WERI-Rb-1 (cell line): ENCODE data around the gene MZB1.

ENCODE experiments used
- DNase-seq: peaks from one replicate; pipeline ENCODE4 v3.0.0-alpha.2; 2020
- H3K27ac ChIP-seq: fragments of 250-450 bp; sonication (Bioruptor Pico); 2 replicates; pipeline ENCODE4 v1.5.1; 2020; ENCODE audit warnings: mild to moderate bottlenecking, moderate library complexity
- H3K27me3 ChIP-seq: fragments of 250-450 bp; sonication (Bioruptor Pico); 2 replicates; pipeline ENCODE4 v1.5.1; 2021; ENCODE audit warnings: mild to moderate bottlenecking, low read depth, moderate library complexity; ENCODE audit not compliant: insufficient read depth, severe bottlenecking
- H3K36me3 ChIP-seq: fragments of 250-450 bp; sonication (Bioruptor Pico); 2 replicates; pipeline ENCODE4 v1.5.1; 2020; ENCODE audit warnings: mild to moderate bottlenecking, moderate library complexity
- H3K4me3 ChIP-seq: 2 replicates; pipeline ENCODE4 v1.5.1; 2011; ENCODE audit warnings: low read depth, mild to moderate bottlenecking, control low read depth, low read length
- H3K9me3 ChIP-seq: fragments of 250-450 bp; sonication (Bioruptor Pico); 2 replicates; pipeline ENCODE4 v1.5.1; 2021; ENCODE audit warnings: mild to moderate bottlenecking, moderate library complexity; ENCODE audit not compliant: severe bottlenecking
- TF ChIP-seq, protein P1 (sequence below): IDR thresholded peaks from 2 replicates; pipeline ENCODE4 v1.5.1; 2011; ENCODE audit warnings: low read depth, mild to moderate bottlenecking, control low read depth, inconsistent platforms, low read length

The MZB1 gene

DNA sequence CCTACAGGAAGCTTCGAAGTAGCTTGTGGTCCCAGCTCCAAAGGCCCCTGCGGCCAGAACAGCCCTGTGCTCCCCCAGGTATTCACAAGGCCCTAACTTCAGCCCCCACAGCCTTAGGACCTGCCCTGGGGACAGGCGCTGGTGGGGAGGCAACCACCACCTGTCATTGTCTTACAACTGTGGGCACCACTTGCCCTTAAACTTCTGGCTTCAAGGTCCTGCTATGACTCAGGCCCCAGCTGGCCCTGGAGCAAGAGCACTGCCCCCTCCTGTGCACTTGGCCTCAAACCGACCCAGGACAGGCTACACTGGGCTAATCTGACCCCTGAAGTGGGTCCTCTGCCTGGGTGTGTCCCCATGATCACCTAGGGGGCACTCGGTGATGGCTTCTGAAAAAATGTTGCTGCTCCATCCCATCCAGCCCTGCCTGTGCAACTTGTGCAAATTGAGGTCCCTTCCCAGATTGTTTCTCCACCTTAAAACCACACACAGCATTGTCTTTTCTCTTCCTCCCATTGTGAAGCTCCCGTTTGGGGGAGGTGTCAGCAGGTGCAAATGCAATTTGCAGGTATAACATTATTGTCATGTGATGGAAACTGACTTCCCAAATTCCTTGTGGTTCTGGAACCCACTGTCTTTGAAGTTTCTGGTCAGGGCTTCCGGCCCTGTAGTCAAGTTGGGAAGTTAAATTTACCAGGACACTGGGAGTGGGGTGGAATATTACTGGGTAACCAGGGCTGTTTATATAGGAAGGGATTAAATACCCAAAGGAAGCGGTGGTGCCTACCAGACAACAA lies 6.3 kb upstream of the MZB1 start:
- TF ChIP-seq, protein P1, sequence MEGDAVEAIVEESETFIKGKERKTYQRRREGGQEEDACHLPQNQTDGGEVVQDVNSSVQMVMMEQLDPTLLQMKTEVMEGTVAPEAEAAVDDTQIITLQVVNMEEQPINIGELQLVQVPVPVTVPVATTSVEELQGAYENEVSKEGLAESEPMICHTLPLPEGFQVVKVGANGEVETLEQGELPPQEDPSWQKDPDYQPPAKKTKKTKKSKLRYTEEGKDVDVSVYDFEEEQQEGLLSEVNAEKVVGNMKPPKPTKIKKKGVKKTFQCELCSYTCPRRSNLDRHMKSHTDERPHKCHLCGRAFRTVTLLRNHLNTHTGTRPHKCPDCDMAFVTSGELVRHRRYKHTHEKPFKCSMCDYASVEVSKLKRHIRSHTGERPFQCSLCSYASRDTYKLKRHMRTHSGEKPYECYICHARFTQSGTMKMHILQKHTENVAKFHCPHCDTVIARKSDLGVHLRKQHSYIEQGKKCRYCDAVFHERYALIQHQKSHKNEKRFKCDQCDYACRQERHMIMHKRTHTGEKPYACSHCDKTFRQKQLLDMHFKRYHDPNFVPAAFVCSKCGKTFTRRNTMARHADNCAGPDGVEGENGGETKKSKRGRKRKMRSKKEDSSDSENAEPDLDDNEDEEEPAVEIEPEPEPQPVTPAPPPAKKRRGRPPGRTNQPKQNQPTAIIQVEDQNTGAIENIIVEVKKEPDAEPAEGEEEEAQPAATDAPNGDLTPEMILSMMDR = no peak
- no peaks in the 10 kb centered on the region for H3K27me3 ChIP-seq
- H3K27ac ChIP-seq = no peak overlapping the region
- H3K36me3 ChIP-seq = no peaks in the 10 kb centered on the region
- DNase-seq = no peak
- peaks cover 5% of the 10 kb centered on the region for H3K9me3 ChIP-seq
- H3K4me3 ChIP-seq = no peak overlapping the region

DNA sequence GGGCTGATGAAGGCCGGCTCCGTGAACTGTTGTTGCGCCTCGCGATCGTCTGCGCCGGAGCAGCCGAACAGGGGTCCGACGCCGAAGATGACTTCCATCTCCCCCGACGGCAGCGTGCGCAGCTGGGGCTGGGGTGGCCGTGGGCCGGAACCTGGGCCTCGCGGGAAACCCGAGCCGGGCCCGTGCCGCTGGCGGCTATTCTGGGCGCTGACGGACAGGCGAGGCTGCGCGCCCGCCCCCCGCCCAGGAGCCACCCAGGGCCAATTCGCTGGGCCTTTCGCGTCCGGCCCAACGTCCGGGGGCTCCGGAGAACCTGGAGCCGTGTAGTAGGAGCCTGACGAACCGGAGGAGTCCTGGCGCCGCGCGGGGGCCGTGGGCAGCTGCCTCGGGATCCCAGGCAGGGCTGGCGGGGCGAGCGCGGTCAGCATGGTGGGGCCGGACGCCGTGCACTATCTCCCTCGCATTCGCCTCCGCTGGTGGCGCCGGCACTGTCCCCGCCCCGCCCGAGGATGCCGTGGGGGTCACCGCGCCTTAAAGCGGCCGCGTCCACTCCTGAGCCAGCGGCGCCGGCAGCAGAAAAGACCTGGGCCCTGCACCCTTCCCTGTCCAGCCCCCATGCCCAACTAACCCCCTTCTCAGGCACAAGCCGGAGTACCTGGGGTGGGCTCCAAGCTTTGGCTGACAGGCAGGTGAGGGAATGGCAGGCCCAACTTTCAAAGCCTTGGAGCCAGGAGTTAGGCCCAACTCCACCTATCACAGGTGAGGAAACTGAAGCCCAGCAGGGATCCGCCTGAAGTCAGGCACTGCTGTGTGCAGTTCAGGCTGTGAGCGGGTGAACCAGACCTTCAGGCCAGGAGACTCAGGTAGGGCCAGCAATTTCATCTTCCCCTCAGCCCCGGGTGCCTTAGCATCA lies 5.2 kb upstream of the MZB1 start, which contains the start of gene PROB1:
Gene PROB1 (minus strand): TSS at position 451 of the 913 bp plus-strand sequence. CDS start 23 bp downstream, at position 428.
- H3K9me3 ChIP-seq = peaks cover 5% of the 10 kb centered on the region
- DNase-seq = no peak
- H3K27ac ChIP-seq = no peak within 1 kb of the TSS
- H3K4me3 ChIP-seq = no peak within 1 kb of the TSS
- TF ChIP-seq, protein P1 = no peak
- no peaks in the 10 kb centered on the region for H3K27me3 ChIP-seq
- H3K36me3 ChIP-seq = no peaks in the 10 kb centered on the region

DNA sequence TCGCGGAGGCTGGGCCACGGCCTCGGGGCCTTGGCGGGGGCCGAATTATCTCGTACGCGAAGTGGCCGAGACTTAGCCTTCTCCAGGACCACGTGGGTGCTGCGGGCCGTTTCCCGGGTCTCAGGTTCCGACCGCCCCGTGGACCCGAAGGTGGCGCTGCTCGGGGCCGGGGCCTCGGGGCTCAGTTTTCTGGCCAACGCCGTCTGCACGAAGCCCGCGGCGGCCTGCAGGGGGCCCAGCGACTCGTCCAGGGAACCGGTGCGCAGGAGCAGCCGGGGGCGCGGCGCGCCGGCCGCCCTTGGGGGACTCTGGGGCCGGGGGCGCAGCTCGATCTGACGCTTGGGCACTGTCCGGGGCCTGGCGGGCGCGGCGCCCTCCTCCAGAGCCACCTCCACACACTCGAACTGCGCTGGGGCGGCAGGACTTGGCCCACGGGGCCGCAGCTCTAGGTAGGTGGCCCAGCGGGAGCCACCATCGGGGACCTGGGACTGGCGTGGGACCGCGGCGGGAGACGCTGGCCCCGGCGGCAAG lies 4.5 kb upstream of the MZB1 start:
- no peak for DNase-seq
- H3K9me3 ChIP-seq = peaks cover 5% of the 10 kb centered on the region
- no peaks in the 10 kb centered on the region for H3K36me3 ChIP-seq
- no peaks in the 10 kb centered on the region for H3K27me3 ChIP-seq
- TF ChIP-seq, protein P1 = no peak
- H3K27ac ChIP-seq = no peak overlapping the region
- no peak overlapping the region for H3K4me3 ChIP-seq

DNA sequence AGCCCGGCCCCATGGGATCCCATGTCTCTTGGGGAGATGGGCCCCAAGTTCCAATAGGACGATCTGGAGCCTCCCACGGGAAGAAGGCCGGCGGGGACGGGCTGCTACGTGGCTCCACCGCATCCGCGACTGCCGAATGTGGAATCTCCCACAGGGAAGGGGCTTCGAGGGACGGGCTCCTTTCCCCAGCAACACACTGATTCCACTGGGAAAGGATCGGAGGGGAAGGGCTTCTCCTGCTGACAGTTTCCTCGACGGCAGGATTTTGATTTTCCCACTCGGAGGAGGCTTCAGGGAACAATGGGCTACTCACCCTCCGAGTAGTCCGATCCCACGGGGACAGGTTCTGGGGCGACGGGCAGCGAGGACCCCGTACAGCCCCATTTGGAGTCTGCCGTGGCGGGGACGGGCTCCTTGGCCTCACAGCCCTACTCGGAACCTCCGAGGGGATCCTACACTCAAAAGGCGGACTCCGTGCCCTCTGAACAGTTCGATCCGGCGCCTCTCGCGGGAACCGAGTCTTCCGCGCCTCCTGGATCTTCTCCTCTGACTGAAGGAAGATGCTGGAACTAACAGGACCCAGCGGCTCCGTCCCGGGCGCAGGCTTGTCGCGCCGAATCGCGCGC lies 3.9 kb upstream of the MZB1 start:
- TF ChIP-seq, protein P1 = no peak
- H3K4me3 ChIP-seq = no peak overlapping the region
- no peak for DNase-seq
- H3K27me3 ChIP-seq = no peaks in the 10 kb centered on the region
- peaks cover 5% of the 10 kb centered on the region for H3K9me3 ChIP-seq
- H3K27ac ChIP-seq = no peak overlapping the region
- H3K36me3 ChIP-seq = no peaks in the 10 kb centered on the region

DNA sequence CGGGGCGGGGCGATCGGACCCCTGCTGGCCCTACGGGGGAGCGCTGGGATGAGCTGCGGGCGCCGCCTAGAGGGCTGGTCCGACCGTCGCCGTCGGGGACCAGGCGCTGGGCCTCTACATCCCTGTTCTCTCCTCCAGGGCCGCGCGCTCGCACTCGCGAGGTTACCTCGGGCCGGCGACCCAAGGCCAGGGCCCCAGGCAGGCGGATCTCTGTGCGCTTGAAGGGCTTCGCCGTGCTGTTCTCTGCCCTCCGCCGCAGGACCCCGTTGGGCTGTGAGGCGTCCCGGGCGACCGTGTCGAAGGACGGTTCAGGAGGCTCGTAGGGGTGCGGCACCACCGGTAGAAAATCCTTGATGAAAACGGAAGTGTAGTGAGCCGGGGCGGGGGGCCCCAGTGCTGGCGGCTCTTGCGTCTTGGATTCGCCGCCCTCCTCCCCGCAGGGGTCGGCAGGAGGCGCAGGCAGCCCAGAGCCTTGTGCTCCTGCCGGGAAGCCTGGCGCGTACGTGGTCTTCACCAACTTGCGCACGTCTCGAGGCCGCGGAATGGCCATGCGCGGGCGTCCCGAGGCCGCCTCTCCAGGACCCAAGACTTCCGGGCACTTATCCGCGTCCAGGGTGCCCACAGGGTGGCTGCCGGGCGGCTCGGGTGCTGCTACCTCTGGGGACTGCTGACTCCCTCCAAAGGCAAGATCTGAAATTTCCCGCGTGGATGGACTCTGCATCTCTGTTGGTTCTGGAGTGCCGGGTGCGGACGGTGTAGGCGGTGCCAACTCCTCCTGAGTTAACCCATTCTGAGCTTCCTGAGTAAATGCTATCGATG lies 3.2 kb upstream of the MZB1 start:
- no peaks in the 10 kb centered on the region for H3K27me3 ChIP-seq
- TF ChIP-seq, protein P1 = no peak
- no peak for DNase-seq
- H3K4me3 ChIP-seq = no peak overlapping the region
- H3K9me3 ChIP-seq = peaks cover 5% of the 10 kb centered on the region
- no peak overlapping the region for H3K27ac ChIP-seq
- H3K36me3 ChIP-seq = no peaks in the 10 kb centered on the region
